B cell (primary cell): ENCODE results near the gene MAP3K5. TPM values are rescaled to one million over a fixed set of nuclear protein-coding genes. Genes with fewer than 3 reads are reported as not detected.

Source experiments
- ATAC-seq: fragments of 200-7000 bp; cut with Tn5 transposase; one replicate; pipeline ENCODE4 v1.10.0; 2021; ENCODE audit warnings: low read depth, mild to moderate bottlenecking, moderate number of reproducible peaks, moderate library complexity
- CTCF ChIA-PET: fragments of 350-600 bp; sonication (Branson Sonifier 250); formaldehyde crosslinking; loops from one replicate; lab custom pipeline; 2021; ENCODE audit warnings: antibody characterized with exemption, inconsistent platforms; lab: Charles Lee
- POLR2A ChIA-PET: fragments of 350-600 bp; sonication (Branson Sonifier 250); formaldehyde crosslinking; loops from one replicate; lab custom pipeline; 2021; ENCODE audit warnings: antibody characterized with exemption; lab: Charles Lee
- DNase-seq: peaks from one replicate; pipeline ENCODE4 v3.0.0; 2013
- H2AFZ ChIP-seq: 2 replicates; pipeline ENCODE4 v1.6.1; 2012; ENCODE audit warnings: mild to moderate bottlenecking, low read depth, low read length; ENCODE audit not compliant: insufficient read depth, poor library complexity, severe bottlenecking
- H3K27ac ChIP-seq, 2 donors: 1 replicate in 1 of 2; 2 replicates in 1 of 2; pipeline ENCODE4 v1.5.1; 2012 to 2013; ENCODE audit warnings: low read length in 2 of 2, mild to moderate bottlenecking in 2 of 2, moderate library complexity in 1 of 2
- H3K27me3 ChIP-seq, 4 experiments: fragments of 200-600 bp in 1 of 4; sonication (generic) in 1 of 4; replicated peaks in 1 of 4; 1 replicate in 2 of 4; 2 replicates in 2 of 4; pipeline versions ENCODE4 v1.6.1 to v1.7.0; 2013 to 2016; ENCODE audit warnings: low read length in 3 of 4, mild to moderate bottlenecking in 2 of 4, mixed read lengths in 1 of 4, moderate library complexity in 1 of 4; ENCODE audit not compliant: insufficient read depth in 4 of 4, control insufficient read depth in 3 of 4; ENCODE audit errors: control extremely low read depth in 1 of 4
- H3K36me3 ChIP-seq, 2 experiments: replicated peaks in 1 of 2; 1 replicate in 1 of 2; 2 replicates in 1 of 2; pipeline versions ENCODE4 v1.6.1 to v1.7.1; 2013; ENCODE audit warnings: low read length in 1 of 2; ENCODE audit not compliant: insufficient read depth in 2 of 2, control insufficient read depth in 1 of 2; ENCODE audit errors: control extremely low read depth in 1 of 2, extremely low read depth in 1 of 2
- H3K4me1 ChIP-seq, 2 donors: fragments of 200-600 bp in 1 of 2; sonication (generic) in 1 of 2; 1 replicate in 1 of 2; 2 replicates in 1 of 2; pipeline versions ENCODE4 v1.5.1 to v1.6.1; 2013 to 2017; ENCODE audit warnings: low read length in 2 of 2; ENCODE audit not compliant: control insufficient read depth in 2 of 2, insufficient read depth in 2 of 2
- H3K4me2 ChIP-seq: replicated peaks from 2 replicates; pipeline ENCODE3; 2012; ENCODE audit warnings: mild to moderate bottlenecking, low read depth, low read length; ENCODE audit not compliant: poor library complexity, severe bottlenecking
- H3K4me3 ChIP-seq, 5 experiments: fragments of 200-600 bp in 1 of 5; sonication (generic) in 1 of 5; 1 replicate in 3 of 5; 2 replicates in 2 of 5; pipeline versions ENCODE4 v1.5.1 to v1.7.0; 2011 to 2016; ENCODE audit warnings: low read length in 4 of 5, mild to moderate bottlenecking in 4 of 5, low read depth in 2 of 5, control low read depth in 1 of 5, moderate library complexity in 1 of 5; ENCODE audit not compliant: insufficient read depth in 1 of 5; ENCODE audit errors: control extremely low read depth in 1 of 5, extremely low read depth in 1 of 5
- H3K79me2 ChIP-seq: fragments of 200-600 bp; sonication (generic); one replicate; pipeline ENCODE4 v1.6.0; 2016; ENCODE audit warnings: low read length; ENCODE audit not compliant: control insufficient read depth, insufficient read depth
- H3K9ac ChIP-seq: fragments of 200-600 bp; sonication (generic); 2 replicates; pipeline ENCODE4 v1.6.1; 2017; ENCODE audit warnings: mild to moderate bottlenecking, low read length, moderate library complexity
- H3K9me3 ChIP-seq, 3 donors: one replicate each; pipeline versions ENCODE4 v1.6.1 to v1.7.1; 2013; ENCODE audit warnings: low read length in 2 of 3; ENCODE audit not compliant: control insufficient read depth in 2 of 3, insufficient read depth in 1 of 3; ENCODE audit errors: control extremely low read depth in 1 of 3
- H4K20me1 ChIP-seq: 2 replicates; pipeline ENCODE4 v1.6.0; 2012; ENCODE audit warnings: mild to moderate bottlenecking, low read length; ENCODE audit not compliant: insufficient read depth, control insufficient read depth, poor library complexity, severe bottlenecking
- H3K27ac Mint-ChIP-seq: one replicate; pipeline ENCODE4 v1.8.0; 2021; ENCODE audit warnings: mixed read lengths
- H3K27me3 Mint-ChIP-seq: one replicate; pipeline ENCODE4 v1.8.0; 2021; ENCODE audit warnings: mixed read lengths
- H3K4me1 Mint-ChIP-seq: one replicate; pipeline ENCODE4 v1.8.0; 2021; ENCODE audit warnings: mixed read lengths
- H3K4me3 Mint-ChIP-seq: one replicate; pipeline ENCODE4 v1.8.0; 2021; ENCODE audit warnings: mixed read lengths
- H3K9me3 Mint-ChIP-seq: one replicate; pipeline ENCODE4 v1.8.0; 2022; ENCODE audit warnings: mixed read lengths; ENCODE audit not compliant: insufficient read depth
- CTCF ChIP-seq: fragments of 200-600 bp; IDR thresholded peaks from one replicate; pipeline ENCODE4 v1.8.0; 2022; ENCODE audit warnings: antibody characterized with exemption, mild to moderate bottlenecking
- EZH2 ChIP-seq: IDR thresholded peaks from 2 replicates; pipeline ENCODE4 v1.6.1; 2012; ENCODE audit warnings: borderline replicate concordance, low read depth, mild to moderate bottlenecking, moderate library complexity, low read length; ENCODE audit not compliant: insufficient read depth, poor library complexity, severe bottlenecking
- WGBS: methylation state at CpG from one replicate; pipeline ENCODE4 v1.1.5; 2013; ENCODE audit warnings: missing lambda C conversion rate; ENCODE audit not compliant: insufficient coverage; 5-methylcytosine and 5-hydroxymethylcytosine counted together
- intact Hi-C: fragments of 100-400 bp; cut with micrococcal nuclease; formaldehyde crosslinking; loops from one replicate; pipeline ENCODE4 v1.10.0; 2022
- polyA plus RNA-seq: library from polyadenylated mRNA; depleted of rRNA; stranded (reverse); fragments of >200 nt; gene quantifications from 2 replicates; pipeline ENCODE4 v1.2.3, GENCODE V29; 2012
- total RNA-seq, 2 donors: library from RNA; stranded (reverse); fragments of 120-200 nt in 1 of 2; gene quantifications; 1 replicate in 1 of 2; 2 replicates in 1 of 2; pipeline versions ENCODE4 v1.2.3 to v1.2.4, GENCODE V29; 2013 to 2022

MAP3K5 gene
- total and polyA plus RNA-seq, 2 donors (not counting 1 experiment from before 2014, with no cell fraction given): 5.7 to 34.1 TPM

- Histone ChIP-seq H3K4me3 (no peak overlapping the region), H3K9me3 (no peaks in the 10 kb centered on the region), H3K4me1 (peaks cover 12 to 13% of the 10 kb centered on the region in 2 donors), H2AFZ (no peak overlapping the region), H3K79me2 (no peaks in the 10 kb centered on the region), H3K4me2 (no peak overlapping the region), H4K20me1 (no peaks in the 10 kb centered on the region), H3K36me3 (no peaks in the 10 kb centered on the region), H3K27ac (no peak overlapping the region), H3K27me3 (peaks cover 0 to 11% (median 4%) of the 10 kb centered on the region in 4 experiments), H3K9ac (no peak overlapping the region)
- ATAC-seq (no peak), DNase-seq (no peak)
- intact Hi-C loops: no loop called here
- ChIA-PET CTCF (no interaction called here), POLR2A (no interaction called here)
- TF ChIP-seq CTCF (no peak), EZH2 (no peak)
- WGBS: 100% methylated on average over 1 of the region's 3 CpGs
- H3K4me3 Mint-ChIP-seq: no peak overlapping the region
- H3K27me3 Mint-ChIP-seq: peaks cover 31% of the 10 kb centered on the region
- peaks cover 16% of the 10 kb centered on the region for H3K4me1 Mint-ChIP-seq
- H3K9me3 Mint-ChIP-seq: no peaks in the 10 kb centered on the region
- H3K27ac Mint-ChIP-seq: no peak overlapping the region
These were observed 262.6 kb downstream of the MAP3K5 start for GRCh38 chr6:136529710-136530109.

DNA sequence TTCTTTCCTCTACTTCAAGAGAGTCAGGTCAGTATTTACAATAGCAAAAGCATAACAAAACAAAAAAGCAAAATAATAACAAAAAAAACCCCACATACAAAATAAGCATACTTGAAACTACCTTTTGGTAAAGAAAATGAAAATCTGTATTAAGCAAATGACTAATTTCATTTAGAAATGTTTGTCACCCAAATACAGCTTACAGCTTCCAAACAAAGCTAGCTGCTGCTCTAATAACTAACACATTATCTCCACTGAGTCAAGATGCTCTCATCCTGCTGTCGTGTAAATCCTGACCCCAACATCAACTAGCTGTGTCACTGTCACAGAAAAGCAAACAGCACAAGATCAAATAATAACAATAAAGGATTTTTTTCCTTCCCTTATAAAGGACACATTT, 263.8 kb downstream of the MAP3K5 start:
- peaks cover 12 to 13% of the 10 kb centered on the region in 2 donors for H3K4me1 ChIP-seq
- no peak overlapping the region for H3K27ac ChIP-seq
- H3K4me3 Mint-ChIP-seq: no peak overlapping the region
- H3K4me3 ChIP-seq: no peak overlapping the region
- H3K27ac Mint-ChIP-seq: no peak overlapping the region
- no peak for DNase-seq
- POLR2A ChIA-PET: no interaction called here
- WGBS: no CpG with 5 or more reads among the region's 1 CpG
- ATAC-seq: no peak
- intact Hi-C loops: no loop called here
- CTCF ChIA-PET: no interaction called here
- H3K9me3 Mint-ChIP-seq: no peaks in the 10 kb centered on the region
- H3K4me1 Mint-ChIP-seq: peaks cover 16% of the 10 kb centered on the region
- H3K4me2 ChIP-seq: no peak overlapping the region
- no peak overlapping the region for H3K9ac ChIP-seq
- H3K36me3 ChIP-seq: no peaks in the 10 kb centered on the region
- peaks cover 28% of the 10 kb centered on the region for H3K27me3 Mint-ChIP-seq
- TF ChIP-seq CTCF (no peak), EZH2 (no peak)
- H2AFZ ChIP-seq: no peak overlapping the region
- H3K79me2 ChIP-seq: no peaks in the 10 kb centered on the region
- no peaks in the 10 kb centered on the region for H4K20me1 ChIP-seq
- peaks cover 0 to 11% (median 4%) of the 10 kb centered on the region in 4 experiments for H3K27me3 ChIP-seq
- H3K9me3 ChIP-seq: no peaks in the 10 kb centered on the region
